DMS114 treated with DMSO at 0.1 percent for 48 hours (cell line): ENCODE results near the gene HBZ.
"Not testable (repeated sequence)": the region's sequence is repeated elsewhere in the genome, so short reads cannot be mapped to it uniquely, and the experiment has no call there.

Experiments
- DNase-seq: peaks from one replicate; lab custom pipeline; 2025; ENCODE audit not compliant: unreplicated experiment; lab: John Stamatoyannopoulos, UW

Gene HBZ

DNA sequence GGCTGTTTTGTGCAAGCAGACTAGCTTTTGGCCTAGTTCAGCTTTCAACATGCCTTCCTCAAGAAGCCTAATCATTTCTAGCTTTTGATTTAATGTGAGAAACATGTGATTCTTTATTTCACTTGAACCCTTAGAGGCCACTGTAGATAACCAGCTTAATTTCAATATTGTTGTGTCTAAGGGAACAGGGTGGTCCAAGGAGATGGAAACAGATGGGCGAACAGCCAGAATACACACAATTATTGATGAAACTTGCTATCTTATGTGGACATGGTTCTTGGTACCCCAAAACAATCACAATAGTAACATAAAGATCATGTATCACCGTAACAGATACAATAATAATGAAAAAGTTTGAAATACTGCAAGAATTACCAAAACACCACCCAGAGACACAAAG, 18.7 kb upstream of the HBZ start:
- DNase-seq = no peak

DNA sequence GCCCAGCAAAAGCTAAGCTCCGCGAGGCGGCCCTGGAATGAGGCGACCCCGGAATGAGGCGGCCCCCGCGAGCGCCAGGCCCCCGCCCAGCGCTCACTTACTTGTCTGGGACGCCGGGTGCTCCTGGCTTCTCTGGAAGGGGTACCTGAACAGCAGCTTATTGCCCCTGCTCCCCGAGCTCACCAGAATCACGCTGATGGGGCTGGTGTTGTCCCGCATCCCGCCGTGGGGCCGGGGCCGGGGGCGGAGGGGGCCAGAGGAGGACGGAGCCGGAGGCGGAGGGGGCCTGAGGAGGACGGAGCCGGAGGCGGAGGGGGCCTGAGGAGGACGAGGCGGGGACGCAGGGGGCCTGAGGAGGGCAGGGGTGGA, 14.4 kb upstream of the HBZ start:
- DNase-seq = no peak

DNA sequence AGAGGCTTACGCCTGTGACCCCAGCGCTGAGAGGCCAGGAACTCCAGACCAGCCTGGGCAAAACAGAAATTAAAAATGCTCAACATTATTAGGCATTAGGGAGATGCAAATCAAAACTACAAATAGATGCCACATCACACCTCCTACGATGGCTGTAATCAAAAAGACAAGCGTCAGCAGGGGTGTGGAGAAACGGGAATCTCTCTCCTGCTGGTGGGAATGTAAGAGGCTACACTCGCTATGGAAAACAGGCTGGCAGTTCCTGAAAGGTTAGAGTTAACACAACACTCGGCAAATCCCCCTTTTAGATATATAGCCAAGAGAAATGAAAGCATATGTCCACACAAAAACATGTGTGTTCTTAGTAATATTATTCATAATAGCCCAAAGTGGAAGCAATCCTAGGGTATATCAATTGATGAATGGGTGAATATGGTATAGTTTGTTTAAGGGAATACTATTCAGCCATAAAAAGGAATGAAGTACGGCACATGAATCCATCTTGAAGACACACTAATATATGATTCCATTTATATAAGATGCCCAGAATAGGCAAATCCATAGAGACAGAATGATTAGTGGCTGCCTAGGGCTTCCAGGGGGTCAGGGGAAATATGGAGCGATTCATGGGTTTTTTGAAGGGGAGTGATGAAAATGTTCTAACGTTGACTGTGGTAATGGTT, 12.1 kb upstream of the HBZ start:
- no peak for DNase-seq

DNA sequence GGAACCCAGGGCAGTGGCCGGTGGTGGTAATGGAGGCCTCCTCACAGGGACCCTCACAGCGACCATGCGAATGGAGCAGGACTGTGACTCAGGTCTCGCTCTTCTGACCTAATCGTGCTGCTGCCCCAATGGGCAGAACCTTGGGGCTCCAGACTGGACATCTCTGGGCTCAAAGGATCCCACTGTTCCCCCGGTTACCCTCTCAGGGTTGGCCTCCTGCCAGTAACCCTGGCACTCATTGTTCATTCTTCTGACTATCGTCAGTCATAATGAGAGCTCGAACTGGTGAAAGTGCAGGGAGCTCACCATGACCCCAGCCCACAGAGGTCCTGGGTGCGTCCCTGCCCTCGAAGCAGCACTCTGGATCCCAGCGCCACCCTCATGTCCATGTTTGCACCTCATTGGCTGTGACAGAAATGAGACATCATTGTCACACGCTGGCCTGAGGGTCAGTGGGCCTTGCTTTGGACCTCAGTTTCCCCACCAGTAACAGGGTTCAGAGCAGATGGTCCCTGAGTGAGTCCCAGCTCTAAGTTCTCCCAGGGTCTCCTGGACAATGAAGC, 10.0 kb upstream of the HBZ start:
- DNase-seq = no peak

DNA sequence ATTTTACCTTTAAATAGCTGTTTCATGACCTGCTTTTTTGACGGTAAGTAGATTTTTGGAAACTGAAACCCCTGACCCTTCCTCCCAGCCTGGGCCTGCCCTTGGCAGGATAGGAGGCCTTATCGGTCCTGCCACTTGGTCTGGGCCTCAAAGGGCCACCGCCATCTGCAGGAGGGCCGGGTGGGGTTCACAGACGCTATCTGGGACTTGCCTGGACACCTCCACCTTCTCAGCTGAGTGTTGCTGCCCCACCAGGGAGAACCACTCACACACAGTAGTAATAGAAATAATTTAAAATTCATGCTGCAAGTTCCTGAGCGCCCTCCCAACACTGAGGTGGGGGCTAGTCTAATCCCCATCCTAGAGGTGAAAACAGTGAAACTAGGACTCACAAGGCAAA, 9.4 kb upstream of the HBZ start:
- DNase-seq = no peak

DNA sequence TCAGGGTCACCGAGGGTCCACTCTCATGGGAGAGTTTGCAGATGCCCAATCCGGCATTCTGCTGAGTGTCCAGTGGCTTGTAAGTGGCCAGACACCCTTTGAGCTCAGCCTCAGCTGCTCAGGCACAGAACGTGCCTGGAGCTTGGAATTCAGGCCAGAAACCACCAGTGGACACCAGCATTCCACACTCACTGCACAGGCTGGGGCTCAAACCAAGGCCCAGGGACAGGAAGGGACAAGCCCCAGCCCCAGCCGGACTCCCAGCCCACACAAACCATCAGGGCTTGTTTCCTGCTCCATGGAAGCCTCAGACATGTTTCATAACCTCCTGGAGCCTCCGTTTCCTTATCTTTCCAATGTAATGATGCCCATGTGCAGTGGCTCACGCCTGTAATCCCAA, 9.0 kb upstream of the HBZ start:
- no peak for DNase-seq

DNA sequence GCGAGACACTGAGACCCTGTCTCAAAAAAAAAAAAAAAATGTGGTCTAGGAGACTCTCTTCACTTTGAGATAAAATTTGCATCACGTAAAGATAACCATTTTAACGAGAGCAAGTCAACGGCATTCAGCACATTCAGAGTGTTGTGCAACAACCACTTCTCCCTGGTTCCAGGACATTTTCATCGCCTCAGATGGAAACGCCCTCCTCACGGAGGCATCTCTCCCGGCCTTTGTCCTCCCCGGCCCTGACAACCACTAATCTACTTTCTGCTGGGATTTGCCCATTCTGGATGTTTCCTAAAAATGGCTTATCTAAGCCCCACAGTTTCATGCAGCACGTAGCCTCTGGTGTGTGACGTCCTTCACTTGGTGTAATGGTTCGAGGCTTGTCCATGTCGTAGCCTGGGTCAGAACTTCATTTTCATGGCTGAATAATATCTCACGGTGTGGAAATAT, 7.6 kb upstream of the HBZ start:
- no peak for DNase-seq

DNA sequence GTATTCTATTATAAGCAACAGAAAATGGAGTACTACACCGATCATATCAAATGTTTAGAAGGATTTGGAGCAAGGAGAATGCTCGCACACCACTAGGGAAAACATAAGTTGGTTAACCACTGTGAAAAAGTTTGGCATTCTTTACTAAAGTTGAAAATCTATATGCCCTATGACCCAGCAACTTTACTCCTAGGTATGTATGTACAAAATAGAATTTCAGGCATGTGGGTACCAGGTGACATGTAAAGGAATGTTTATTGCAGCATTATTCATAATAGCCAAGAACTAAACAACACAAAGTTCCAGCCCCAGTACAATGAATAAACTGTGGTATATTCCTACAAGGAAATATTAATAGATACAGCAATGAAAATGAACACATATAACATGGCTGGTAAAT, 5.8 kb upstream of the HBZ start:
- DNase-seq = no peak

DNA sequence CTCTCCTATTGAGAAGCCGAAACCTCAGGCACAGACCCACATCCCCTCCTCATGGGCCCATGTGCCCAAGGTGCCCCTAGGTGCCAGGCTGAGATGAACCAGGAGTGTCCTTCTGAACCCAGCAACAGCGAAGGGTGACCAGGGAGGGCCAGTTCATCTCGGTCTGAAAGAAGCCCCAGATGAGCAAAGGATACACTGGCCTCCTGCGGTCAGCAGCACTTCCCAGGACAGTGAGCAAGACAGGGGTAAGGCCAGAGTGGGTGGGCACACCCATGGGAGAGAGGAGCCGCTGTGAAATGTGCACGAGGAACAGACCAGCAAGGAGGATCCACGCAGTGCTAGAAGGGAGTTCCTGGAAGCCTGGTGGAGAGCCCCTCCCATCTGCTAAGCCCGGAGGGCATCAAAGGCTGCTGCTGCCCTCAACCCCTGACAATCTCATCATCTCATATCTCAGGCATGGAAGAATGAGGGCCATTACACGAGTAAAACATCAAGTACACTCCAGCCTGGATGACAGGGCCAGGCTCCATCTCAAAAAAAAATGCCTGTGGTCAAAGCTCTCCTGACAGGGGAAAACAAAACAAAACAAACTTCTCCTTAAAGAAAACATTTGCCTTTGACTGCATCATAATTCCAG, 3.3 kb upstream of the HBZ start:
- no peak for DNase-seq

DNA sequence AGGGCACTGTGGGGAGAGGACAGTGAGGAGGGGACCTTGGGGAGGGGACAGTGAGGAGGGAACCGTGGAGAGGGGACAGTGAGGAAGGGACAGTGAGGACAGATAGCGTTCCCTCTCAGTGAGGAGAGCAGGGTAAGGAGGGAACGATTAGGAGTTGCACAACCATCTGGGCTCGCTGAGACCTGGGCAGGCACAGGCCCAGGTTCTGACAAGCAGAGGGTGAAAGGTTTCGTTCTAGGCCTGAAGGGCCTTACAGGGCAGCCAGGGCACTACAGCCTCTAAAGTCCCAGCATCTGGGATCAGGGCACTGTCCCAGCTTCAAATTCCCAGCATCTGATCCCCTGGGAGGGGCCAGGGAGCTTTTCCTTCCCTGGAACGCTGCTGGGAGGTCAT, 681 bp downstream of the HBZ start:
- DNase-seq = not testable (repeated sequence)

DNA sequence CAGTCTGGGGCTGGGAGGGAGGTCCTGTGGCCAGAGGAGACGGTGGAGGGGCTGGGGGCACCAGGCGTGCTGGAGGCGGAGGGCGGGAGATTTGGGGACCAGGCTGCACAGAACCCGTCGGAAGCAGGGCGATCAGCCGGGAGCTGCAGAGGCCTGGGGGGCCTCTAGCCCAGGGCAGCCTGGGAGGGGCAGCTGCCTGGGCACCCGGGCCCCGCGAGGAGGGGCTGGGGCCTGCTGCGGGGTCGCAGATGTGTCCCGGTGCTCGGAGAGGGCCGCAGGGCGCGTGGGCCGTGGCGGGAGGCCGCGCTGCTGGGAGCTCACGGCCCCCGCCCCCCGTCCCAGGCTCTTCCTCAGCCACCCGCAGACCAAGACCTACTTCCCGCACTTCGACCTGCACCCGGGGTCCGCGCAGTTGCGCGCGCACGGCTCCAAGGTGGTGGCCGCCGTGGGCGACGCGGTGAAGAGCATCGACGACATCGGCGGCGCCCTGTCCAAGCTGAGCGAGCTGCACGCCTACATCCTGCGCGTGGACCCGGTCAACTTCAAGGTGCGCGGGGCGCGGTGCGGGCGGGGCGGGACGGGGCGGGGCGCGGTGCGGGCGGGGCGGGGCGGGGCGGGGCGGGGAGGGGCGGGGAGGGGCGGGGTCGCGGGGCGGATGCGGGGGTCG, 1.2 kb downstream of the HBZ start:
- DNase-seq = not testable (repeated sequence)

DNA sequence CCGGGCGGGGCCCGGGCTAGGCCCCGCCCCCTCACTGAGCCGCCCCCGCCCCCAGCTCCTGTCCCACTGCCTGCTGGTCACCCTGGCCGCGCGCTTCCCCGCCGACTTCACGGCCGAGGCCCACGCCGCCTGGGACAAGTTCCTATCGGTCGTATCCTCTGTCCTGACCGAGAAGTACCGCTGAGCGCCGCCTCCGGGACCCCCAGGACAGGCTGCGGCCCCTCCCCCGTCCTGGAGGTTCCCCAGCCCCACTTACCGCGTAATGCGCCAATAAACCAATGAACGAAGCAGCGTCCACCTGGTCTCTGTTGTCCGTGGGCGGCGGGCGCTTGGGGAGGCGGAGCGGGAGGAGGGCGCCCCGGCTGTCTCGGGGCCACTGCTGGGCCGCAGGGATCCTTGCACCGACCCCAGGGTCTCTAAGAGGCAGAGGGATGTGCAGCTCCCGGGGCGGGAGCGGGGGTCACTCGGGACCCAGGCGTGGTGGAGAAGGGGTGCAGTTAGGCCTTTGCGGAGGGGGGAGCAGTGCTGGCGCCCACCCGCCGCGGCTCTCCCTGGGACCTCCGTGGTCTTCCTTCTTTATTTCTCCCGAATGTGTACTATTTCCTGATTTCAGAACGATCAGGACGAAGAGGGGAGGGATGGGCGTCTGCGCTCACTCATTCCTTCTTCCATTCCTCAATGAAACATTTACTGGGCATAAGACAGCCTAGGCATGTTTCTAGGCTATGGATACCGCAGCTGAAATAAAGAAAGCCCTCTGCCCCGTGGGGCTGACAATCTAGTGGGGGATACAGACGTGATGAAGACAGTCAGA, 2.0 kb downstream of the HBZ start:
- DNase-seq = peak; percentile 21

DNA sequence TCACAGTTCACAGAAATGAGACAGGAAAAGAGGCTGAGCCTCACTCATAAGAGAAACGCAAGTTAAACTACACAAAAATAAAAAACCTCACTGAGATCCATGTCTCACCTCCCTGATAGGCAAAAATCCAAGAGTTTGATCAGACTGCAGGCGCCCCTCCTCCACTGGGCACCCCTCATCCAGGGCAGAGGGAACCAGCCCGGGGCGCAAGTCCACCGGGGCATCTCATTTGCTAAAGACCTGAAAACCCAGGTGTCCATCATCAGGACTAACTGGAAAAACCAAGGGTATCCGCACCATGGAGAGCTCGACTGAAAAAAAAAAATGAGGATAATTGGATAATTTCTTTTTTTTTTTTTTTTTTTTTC, 2.6 kb downstream of the HBZ start:
- DNase-seq = no peak

DNA sequence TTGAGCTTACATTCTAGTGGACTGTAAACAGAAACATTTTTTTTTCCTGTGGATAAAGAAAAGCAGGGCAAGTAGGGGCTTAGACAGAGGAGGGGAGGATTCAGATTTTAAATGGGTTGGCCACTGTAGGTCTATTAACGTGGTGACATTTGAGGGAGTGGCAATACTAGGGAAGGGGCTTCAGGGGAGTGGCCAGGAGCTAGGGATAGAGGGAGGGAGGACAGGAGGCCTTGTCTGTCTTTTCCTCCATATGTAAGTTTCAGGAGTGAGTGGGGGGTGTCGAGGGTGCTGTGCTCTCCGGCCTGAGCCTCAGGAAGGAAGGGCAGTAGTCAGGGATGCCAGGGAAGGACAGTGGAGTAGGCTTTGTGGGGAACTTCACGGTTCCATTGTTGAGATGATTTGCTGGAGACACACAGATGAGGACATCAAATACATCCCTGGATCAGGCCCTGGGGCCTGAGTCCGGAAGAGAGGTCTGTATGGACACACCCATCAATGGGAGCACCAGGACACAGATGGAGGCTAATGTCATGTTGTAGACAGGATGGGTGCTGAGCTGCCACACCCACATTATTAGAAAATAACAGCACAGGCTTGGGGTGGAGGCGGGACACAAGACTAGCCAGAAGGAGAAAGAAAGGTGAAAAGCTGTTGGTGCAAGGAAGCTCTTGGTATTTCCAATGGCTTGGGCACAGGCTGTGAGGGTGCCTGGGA, 6.8 kb downstream of the HBZ start:
- no peak for DNase-seq

DNA sequence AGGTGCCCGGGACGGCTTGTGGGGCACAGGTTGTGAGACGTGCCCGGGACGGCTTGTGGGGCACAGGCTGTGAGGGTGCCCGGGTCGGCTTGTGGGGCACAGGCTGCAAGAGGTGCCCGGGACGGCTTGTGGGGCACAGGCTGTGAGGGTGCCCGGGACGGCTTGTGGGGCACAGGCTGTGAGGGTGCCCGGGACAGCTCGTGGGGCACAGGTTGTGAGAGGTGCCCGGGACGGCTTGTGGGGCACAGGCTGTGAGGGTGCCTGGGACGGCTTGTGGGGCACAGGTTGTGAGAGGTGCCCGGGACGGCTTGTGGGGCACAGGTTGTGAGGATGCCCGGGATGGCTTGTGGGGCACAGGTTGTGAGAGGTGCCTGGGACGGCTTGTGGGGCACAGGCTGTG, 7.8 kb downstream of the HBZ start:
- DNase-seq = not testable (repeated sequence)

DNA sequence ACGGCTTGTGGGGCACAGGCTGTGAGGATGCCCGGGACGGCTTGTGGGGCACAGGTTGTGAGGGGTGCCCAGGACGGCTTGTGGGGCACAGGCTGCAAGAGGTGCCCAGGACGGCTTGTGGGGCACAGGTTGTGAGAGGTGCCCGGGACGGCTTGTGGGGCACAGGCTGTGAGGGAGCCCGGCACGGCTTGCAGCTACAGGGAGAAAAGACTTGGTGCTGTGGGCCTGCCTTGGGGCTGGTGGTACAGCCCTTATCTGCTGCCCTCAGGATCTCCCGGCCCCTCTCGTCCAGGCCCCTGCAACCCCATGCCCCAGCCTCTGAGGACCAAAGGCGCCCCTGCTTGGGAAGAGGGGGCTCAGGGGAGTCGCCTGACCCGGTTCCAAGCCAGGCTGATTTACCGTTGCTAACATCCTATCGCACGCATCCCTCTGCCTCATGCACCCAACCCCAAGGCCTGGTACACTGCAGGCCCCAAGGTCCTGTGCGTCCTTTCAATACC, 8.3 kb downstream of the HBZ start:
- no peak for DNase-seq

DNA sequence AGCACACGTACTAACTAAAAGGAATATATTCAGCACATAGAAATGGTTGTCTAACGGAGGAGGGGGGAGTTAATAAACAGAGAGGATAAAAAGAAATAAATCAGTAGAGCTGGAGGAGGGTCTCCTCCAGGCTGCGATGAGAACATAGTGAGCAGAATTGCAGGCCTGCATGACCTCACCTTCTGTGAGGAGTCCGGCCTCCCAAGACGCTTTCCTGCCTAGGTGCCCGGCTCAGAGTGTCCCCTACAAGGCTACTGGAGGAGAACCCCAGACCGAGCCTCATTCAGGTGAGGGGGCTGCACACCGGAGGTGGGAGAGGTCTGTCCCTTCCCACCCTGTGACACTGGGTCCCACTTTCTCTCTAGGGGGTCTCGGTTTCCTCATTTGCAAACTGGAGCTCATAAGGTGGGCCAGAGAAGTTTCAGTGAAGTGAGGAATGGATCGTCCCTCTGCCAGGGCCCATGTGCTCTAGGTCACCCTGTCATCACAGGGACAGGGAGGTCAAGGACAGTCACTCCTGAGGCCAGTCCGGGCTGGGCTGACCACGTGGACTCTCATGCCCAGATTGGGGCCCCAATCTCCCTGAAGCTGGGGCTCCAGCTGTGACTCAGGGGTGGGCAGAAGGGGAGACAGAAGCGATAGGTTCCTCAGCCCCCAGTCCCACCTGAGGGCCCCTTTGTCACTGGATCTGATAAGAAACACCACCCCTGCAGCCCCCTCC, 10.0 kb downstream of the HBZ start:
- no peak for DNase-seq

DNA sequence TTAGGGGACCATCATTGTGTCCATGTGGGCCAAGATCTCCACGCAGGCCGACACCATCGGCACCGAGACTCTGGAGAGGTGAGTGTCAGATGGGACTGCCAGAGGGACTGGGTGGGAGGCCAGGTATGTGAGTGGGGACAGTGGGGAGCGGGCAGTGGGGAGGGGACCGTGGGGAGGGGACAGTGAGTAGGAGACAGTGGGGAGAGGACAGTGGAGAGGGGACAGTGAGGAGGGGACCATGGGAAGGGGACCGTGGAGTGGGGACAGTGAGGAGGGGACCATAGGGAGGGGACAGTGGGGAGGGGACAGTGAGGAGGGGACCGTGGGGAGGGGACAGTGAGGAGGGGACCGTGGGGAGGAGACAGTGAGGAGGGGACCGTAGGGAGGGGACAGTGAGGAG, 10.7 kb downstream of the HBZ start:
- DNase-seq = not testable (repeated sequence)

DNA sequence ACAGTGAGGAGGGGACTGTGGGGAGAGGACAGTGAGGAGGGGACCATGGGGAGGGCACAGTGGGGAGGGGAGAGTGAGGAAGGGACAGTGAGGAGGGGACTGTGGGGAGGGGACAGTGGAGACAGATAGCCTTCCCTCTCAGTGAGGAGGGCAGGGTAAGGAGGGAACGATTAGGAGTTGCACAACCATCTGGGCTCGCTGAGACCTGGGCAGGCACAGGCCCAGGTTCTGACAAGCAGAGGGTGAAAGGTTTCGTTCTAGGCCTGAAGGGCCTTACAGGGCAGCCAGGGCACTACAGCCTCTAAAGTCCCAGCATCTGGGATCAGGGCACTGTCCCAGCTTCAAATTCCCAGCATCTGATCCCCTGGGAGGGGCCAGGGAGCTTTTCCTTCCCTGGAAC, 11.3 kb downstream of the HBZ start:
- not testable (repeated sequence) for DNase-seq
